ENCODE data around the gene CPD. TPM values are rescaled to one million over a fixed set of nuclear protein-coding genes. Genes with fewer than 3 reads are reported as not detected.

CPD gene
- total and polyA plus RNA-seq, 8 donors, result 4.6 to 48.4 (median 32.7) TPM

DNA sequence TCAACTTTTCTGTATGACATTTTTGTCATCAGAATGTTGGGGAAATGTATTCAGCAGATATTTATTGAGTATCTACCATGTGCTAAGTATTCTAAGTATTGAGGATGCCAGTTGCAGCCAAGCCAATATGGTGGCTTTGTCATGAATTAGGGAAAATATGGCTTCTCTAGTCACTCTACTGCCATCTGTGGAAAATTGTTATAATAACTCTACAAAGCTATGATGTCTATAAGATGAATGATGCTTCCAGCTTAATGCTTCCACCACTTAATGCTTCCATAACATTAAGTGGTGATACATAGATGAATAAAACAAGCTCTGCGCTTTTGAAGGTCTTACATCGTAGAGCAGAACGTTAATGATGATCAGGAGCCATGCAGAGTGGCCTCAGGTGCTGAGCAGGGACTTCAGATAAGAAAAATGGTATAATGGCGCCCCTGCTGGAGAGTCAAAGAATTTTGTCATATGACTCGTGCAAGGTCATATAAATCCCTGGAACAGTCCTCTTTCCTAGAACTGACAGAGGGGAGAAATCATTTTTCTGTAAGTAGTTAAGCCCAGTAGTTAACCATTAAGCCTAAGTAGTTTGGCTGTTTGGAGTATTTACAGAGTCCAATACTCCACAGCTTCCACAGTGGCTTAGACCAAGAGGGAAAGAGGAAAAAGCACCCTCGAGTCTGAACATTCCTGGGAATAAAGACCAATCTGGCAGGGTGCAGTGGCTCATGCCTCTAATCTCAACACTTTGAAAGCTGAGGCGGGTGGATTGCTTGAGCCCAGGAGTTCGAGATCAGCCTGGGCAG is 42.2 kb upstream of the CPD start:
- intact Hi-C loops (cut with DNase I), result no loop called here
- ATAC-seq, result peak; percentile 81 to 88 (median 86)
- TF ChIP-seq, protein P1, sequence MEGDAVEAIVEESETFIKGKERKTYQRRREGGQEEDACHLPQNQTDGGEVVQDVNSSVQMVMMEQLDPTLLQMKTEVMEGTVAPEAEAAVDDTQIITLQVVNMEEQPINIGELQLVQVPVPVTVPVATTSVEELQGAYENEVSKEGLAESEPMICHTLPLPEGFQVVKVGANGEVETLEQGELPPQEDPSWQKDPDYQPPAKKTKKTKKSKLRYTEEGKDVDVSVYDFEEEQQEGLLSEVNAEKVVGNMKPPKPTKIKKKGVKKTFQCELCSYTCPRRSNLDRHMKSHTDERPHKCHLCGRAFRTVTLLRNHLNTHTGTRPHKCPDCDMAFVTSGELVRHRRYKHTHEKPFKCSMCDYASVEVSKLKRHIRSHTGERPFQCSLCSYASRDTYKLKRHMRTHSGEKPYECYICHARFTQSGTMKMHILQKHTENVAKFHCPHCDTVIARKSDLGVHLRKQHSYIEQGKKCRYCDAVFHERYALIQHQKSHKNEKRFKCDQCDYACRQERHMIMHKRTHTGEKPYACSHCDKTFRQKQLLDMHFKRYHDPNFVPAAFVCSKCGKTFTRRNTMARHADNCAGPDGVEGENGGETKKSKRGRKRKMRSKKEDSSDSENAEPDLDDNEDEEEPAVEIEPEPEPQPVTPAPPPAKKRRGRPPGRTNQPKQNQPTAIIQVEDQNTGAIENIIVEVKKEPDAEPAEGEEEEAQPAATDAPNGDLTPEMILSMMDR (IDR thresholded peaks at IDR 0.05), result peak in 3 of 4 donors; percentile 16 to 47 (median 47)

DNA sequence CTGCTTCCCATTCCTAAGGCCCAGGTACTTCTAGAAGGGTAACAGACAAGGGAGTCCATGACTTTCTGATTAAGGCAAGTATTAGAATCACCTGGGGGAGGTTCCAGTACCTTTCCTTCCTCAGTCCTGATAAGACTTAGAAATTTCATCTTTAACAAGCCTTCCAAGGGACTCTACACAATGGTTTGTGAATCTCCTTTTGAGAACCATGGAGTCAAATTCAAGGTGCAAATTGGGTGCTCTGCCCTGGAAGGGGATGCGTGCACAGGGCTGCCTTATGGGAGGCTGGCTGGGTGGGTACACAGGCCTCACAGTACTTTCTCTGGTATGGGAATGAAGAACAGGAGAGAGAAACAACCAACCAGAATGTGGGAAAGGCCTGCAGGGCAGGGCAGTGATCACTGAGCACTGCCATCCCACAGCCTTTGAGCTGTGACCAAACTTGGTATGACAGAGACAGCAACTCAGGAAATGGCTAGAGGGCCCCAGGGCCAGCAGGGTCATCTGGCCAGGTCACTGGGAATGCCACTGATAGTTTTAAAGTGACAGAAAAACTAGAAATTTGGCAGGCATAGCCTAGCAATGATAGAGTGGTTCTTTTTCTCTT is 41.2 kb upstream of the CPD start:
- TF ChIP-seq, protein P1 (IDR thresholded peaks at IDR 0.05), result no peak
- Histone ChIP-seq H3K27ac (peak overlapping the region in 2 of 4 donors; percentile 42 to 45), H3K9me3 (no peaks in the 10 kb centered on the region), H3K4me1 (peaks cover 0 to 10% (median 9%) of the 10 kb centered on the region in 3 donors), H3K27me3 (no peaks in the 10 kb centered on the region), H3K4me3 (no peak overlapping the region), H3K36me3 (no peaks in the 10 kb centered on the region)
- ATAC-seq (no peak), DNase-seq (no peak), FAIRE-seq (no peak)
- intact Hi-C loops (cut with DNase I), result no loop called here
- 94% methylated on average over 1 of the region's 1 CpG for WGBS, 2 donors

More for the DNA sequence above, 42.2 kb upstream of the CPD start:
- H3K27me3 ChIP-seq, result no peaks in the 10 kb centered on the region
- no peaks in the 10 kb centered on the region for H3K9me3 ChIP-seq
- peaks cover 0 to 10% (median 9%) of the 10 kb centered on the region in 3 donors for H3K4me1 ChIP-seq
- FAIRE-seq (no peak), DNase-seq (peak in 4 of 6 donors; percentile 52 to 75 (median 62))
- H3K36me3 ChIP-seq, result no peaks in the 10 kb centered on the region
- WGBS, 2 donors, result 20 to 26% methylated on average over 8 of the region's 8 CpGs
- H3K27ac ChIP-seq, result peak overlapping the region in 2 of 4 donors; percentile 42 to 45
- no peak overlapping the region for H3K4me3 ChIP-seq

DNA sequence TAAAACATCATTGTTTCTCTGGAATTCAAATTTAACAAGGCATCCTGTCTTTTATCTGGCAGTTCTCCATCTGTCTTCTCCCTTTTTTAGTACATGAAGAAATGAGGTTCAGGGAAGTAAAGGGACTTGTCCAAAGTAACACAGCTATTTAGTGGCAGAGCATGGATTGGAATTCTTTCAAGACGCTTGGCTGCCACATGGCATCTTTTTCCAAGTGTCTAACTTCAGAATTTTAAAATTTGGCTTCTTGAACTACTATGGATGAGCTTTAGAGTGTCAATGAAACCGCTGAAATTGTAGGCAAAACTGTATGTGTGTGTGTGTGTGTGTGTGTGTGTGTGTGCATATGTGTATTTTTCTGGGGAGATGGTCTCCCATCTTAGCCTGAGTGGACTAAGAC is 39.6 kb upstream of the CPD start:
- ATAC-seq, result no peak
- no peaks in the 10 kb centered on the region for H3K9me3 ChIP-seq
- TF ChIP-seq, protein P1 (IDR thresholded peaks at IDR 0.05), result no peak
- intact Hi-C loops (cut with DNase I), result no loop called here
- no peak for FAIRE-seq
- H3K27me3 ChIP-seq, result no peaks in the 10 kb centered on the region
- no peak overlapping the region for H3K4me3 ChIP-seq
- WGBS, 2 donors, result 72 to 81% methylated on average over 2 of the region's 2 CpGs
- no peak overlapping the region for H3K27ac ChIP-seq
- no peak for DNase-seq
- H3K4me1 ChIP-seq, result peaks cover 9 to 19% (median 14%) of the 10 kb centered on the region in 3 donors
- no peaks in the 10 kb centered on the region for H3K36me3 ChIP-seq

DNA sequence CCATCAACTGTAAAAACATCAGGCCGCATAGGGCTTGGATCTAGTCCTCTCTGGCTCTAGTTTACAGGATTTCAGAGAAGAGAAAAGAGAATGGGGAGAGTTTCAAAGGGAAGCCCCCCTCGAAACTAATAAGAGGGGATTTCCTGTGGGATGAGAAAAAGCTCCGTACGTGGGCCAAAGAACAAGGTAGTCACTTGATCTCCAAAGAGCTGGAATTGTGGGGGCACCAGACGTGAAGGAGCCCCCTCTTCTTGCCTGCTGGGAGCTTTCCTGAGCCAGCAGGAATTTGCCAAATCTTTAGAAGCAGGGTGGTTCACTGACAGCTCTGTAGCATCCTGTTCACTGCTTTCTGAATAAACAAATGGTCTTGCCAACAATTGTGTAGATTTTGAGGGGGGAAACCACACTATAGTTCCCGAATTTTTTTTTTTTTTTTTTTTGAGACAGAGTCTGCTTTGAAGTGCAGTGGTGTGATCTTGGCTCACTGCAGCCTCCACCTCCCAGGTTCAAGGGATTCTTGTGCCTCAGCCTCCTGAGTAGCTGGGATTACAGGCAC is 37.8 kb upstream of the CPD start:
- WGBS, 2 donors, result 49 to 60% methylated on average over 6 of the region's 6 CpGs
- FAIRE-seq, result no peak
- no peaks in the 10 kb centered on the region for H3K9me3 ChIP-seq
- peaks cover 27 to 36% (median 31%) of the 10 kb centered on the region in 3 donors for H3K4me1 ChIP-seq
- H3K4me3 ChIP-seq, result no peak overlapping the region
- peak overlapping the region in 1 of 4 donors; percentile 11 for H3K27ac ChIP-seq
- intact Hi-C loops (cut with DNase I), result no loop called here
- ATAC-seq, result no peak
- no peaks in the 10 kb centered on the region for H3K27me3 ChIP-seq
- H3K36me3 ChIP-seq, result no peaks in the 10 kb centered on the region
- TF ChIP-seq, protein P1 (IDR thresholded peaks at IDR 0.05), result no peak
- no peak for DNase-seq
